Measurements from ENCODE around the gene RPL36AL. TPM values are rescaled to one million over a fixed set of nuclear protein-coding genes. Genes with fewer than 3 reads are reported as not detected.
A peak's percentile ranks its signal among the peaks of the same experiment; 100 is the strongest.
"Not testable (repeated sequence)": the region's sequence is repeated elsewhere in the genome, so short reads cannot be mapped to it uniquely, and the experiment has no call there.

Gene RPL36AL
- total RNA-seq: 100 to 1,000 TPM; 170 to 176 TPM

- peaks cover 6% of the 10 kb centered on the region for H3K4me1 ChIP-seq (replicated peaks)
- under 1% methylated on average over 77 of the region's 85 CpGs for WGBS
- peak; percentile 98 for TF ChIP-seq POLR2AphosphoS5 (IDR thresholded peaks at IDR 0.05)
- TF ChIP-seq POLR2A (IDR thresholded peaks at IDR 0.05): peak; percentile 91
- TF ChIP-seq CTCF (IDR thresholded peaks at IDR 0.05): peak in 3 of 4 experiments; percentile 17 to 60 (median 51)
- no peaks in the 10 kb centered on the region for H3K36me3 ChIP-seq
- H3K27me3 ChIP-seq (replicated peaks; ENCODE audit: insufficient read depth): no peaks in the 10 kb centered on the region
- no peaks in the 10 kb centered on the region for H3K9me3 ChIP-seq
- peak; percentile 98 for DNase-seq (ENCODE audit: low spot score)
- H3K4me3 ChIP-seq: peak within 1 kb of the TSS; percentile 94 to 95
- intact Hi-C loops (cut with DNase I): no loop called here
- peak within 1 kb of the TSS; percentile 92 for H3K27ac ChIP-seq
These were observed at the start of gene RPL36AL, which contains the start of gene MGAT2 for GRCh38 chr14:49620182-49621113. TSS of gene RPL36AL (minus strand) at chr14:49620626. CDS start at chr14:49619104, 1,522 bp downstream. TSS of gene MGAT2 (plus strand) at chr14:49620799. CDS start at chr14:49621269, 470 bp downstream.

- DNase-seq (ENCODE audit: low spot score): no peak
- intact Hi-C loops (cut with DNase I): no loop called here
- Histone ChIP-seq H3K27ac (no peak overlapping the region), H3K36me3 (no peaks in the 10 kb centered on the region), H3K27me3 (replicated peaks; ENCODE audit: insufficient read depth) (no peaks in the 10 kb centered on the region), H3K4me1 (replicated peaks) (no peaks in the 10 kb centered on the region), H3K9me3 (no peaks in the 10 kb centered on the region), H3K4me3 (no peak overlapping the region)
- WGBS: 72% methylated on average over 2 of the region's 2 CpGs
- TF ChIP-seq POLR2AphosphoS5 (IDR thresholded peaks at IDR 0.05) (no peak), CTCF (IDR thresholded peaks at IDR 0.05) (no peak), POLR2A (IDR thresholded peaks at IDR 0.05) (no peak)
These were observed 39.4 kb upstream of the RPL36AL start for GRCh38 chr14:49659526-49660455.

- H3K9me3 ChIP-seq; H3K27me3 ChIP-seq (replicated peaks; ENCODE audit: insufficient read depth); DNase-seq (ENCODE audit: low spot score); H3K4me1 ChIP-seq (replicated peaks); H3K36me3 ChIP-seq; intact Hi-C loops (cut with DNase I); H3K27ac ChIP-seq; H3K4me3 ChIP-seq: not testable (repeated sequence)
- WGBS: 86% methylated on average over 6 of the region's 6 CpGs
These were observed 37.1 kb upstream of the RPL36AL start for GRCh38 chr14:49657500-49657899.

GRCh38 chr14:49654511-49654910, 34.1 kb upstream of the RPL36AL start:
- H3K4me1 ChIP-seq (replicated peaks): no peaks in the 10 kb centered on the region
- H3K4me3 ChIP-seq: no peak overlapping the region
- no peaks in the 10 kb centered on the region for H3K27me3 ChIP-seq (replicated peaks; ENCODE audit: insufficient read depth)
- no peak overlapping the region for H3K27ac ChIP-seq
- 95% methylated on average over 3 of the region's 3 CpGs for WGBS
- intact Hi-C loops (cut with DNase I): no loop called here
- no peaks in the 10 kb centered on the region for H3K36me3 ChIP-seq
- TF ChIP-seq POLR2AphosphoS5 (IDR thresholded peaks at IDR 0.05) (no peak), POLR2A (IDR thresholded peaks at IDR 0.05) (no peak), CTCF (IDR thresholded peaks at IDR 0.05) (no peak)
- DNase-seq (ENCODE audit: low spot score): no peak
- H3K9me3 ChIP-seq: no peaks in the 10 kb centered on the region

GRCh38 chr14:49653508-49653907, 33.1 kb upstream of the RPL36AL start:
- Histone ChIP-seq H3K9me3 (no peaks in the 10 kb centered on the region), H3K36me3 (no peaks in the 10 kb centered on the region), H3K27me3 (replicated peaks; ENCODE audit: insufficient read depth) (no peaks in the 10 kb centered on the region), H3K4me1 (replicated peaks) (no peaks in the 10 kb centered on the region), H3K4me3 (no peak overlapping the region), H3K27ac (no peak overlapping the region)
- intact Hi-C loops (cut with DNase I): no loop called here
- TF ChIP-seq POLR2AphosphoS5 (IDR thresholded peaks at IDR 0.05) (no peak), POLR2A (IDR thresholded peaks at IDR 0.05) (no peak), CTCF (IDR thresholded peaks at IDR 0.05) (no peak)
- 93% methylated on average over 6 of the region's 6 CpGs for WGBS
- no peak for DNase-seq (ENCODE audit: low spot score)
